CD4-positive, alpha-beta memory T cell (primary cell): ENCODE results near the gene KMT2A. TPM values are rescaled to one million over a fixed set of nuclear protein-coding genes. Genes with fewer than 3 reads are reported as not detected.
"Not testable (repeated sequence)": the region's sequence is repeated elsewhere in the genome, so short reads cannot be mapped to it uniquely, and the experiment has no call there.

Source experiments
- CTCF ChIA-PET: fragments of 350-600 bp; sonication (Branson Sonifier 250); formaldehyde crosslinking; loops from one replicate; lab custom pipeline; 2021; ENCODE audit warnings: inconsistent platforms; ENCODE audit not compliant: partially characterized antibody; lab: Charles Lee
- POLR2A ChIA-PET: fragments of 350-600 bp; sonication (Branson Sonifier 250); formaldehyde crosslinking; loops from one replicate; lab custom pipeline; 2021; ENCODE audit not compliant: partially characterized antibody; lab: Charles Lee
- DNase-seq, 5 donors: peaks; one replicate each; pipeline versions ENCODE4 v3.0.0 to v3.0.0-alpha.2; 2020 to 2022; ENCODE audit warnings: mixed read lengths in 1 of 5
- H3K27ac ChIP-seq: one replicate; pipeline ENCODE4 v1.7.0; 2013; ENCODE audit warnings: low read depth, low read length
- H3K27me3 ChIP-seq: 2 replicates; pipeline ENCODE4 v1.7.0; 2013; ENCODE audit warnings: mild to moderate bottlenecking, low read length, moderate library complexity; ENCODE audit not compliant: insufficient read depth
- H3K36me3 ChIP-seq: 2 replicates; pipeline ENCODE4 v1.7.0; 2013; ENCODE audit warnings: mild to moderate bottlenecking, low read length, moderate library complexity; ENCODE audit not compliant: insufficient read depth
- H3K4me1 ChIP-seq: 2 replicates; pipeline ENCODE4 v1.7.0; 2013; ENCODE audit warnings: mild to moderate bottlenecking, low read length, moderate library complexity; ENCODE audit not compliant: insufficient read depth
- H3K4me3 ChIP-seq, 2 donors: one replicate each; pipeline ENCODE4 v1.7.0; 2013; ENCODE audit warnings: low read length in 2 of 2, mild to moderate bottlenecking in 1 of 2
- H3K9me3 ChIP-seq, 2 donors: one replicate each; pipeline ENCODE4 v1.7.0; 2013; ENCODE audit warnings: low read length in 2 of 2, control low read depth in 1 of 2; ENCODE audit not compliant: control insufficient read depth in 1 of 2
- H3K27ac Mint-ChIP-seq, 7 donors: one replicate each; pipeline ENCODE4 v1.8.0; 2020 to 2021; ENCODE audit warnings: mixed read lengths in 7 of 7, mild to moderate bottlenecking in 6 of 7, inconsistent platforms in 3 of 7, moderate library complexity in 3 of 7
- H3K27me3 Mint-ChIP-seq, 2 donors: one replicate each; pipeline ENCODE4 v1.8.0; 2020 to 2021; ENCODE audit warnings: mixed read lengths in 2 of 2
- H3K36me3 Mint-ChIP-seq, 2 donors: one replicate each; pipeline ENCODE4 v1.8.0; 2020 to 2021; ENCODE audit warnings: mixed read lengths in 2 of 2, inconsistent platforms in 1 of 2, mild to moderate bottlenecking in 1 of 2
- H3K4me1 Mint-ChIP-seq, 4 donors: one replicate each; pipeline ENCODE4 v1.8.0; 2020 to 2021; ENCODE audit warnings: mixed read lengths in 4 of 4, mild to moderate bottlenecking in 1 of 4
- H3K4me3 Mint-ChIP-seq, 8 donors: one replicate each; pipeline ENCODE4 v1.8.0; 2020 to 2021; ENCODE audit warnings: mixed read lengths in 8 of 8, mild to moderate bottlenecking in 7 of 8, moderate library complexity in 6 of 8, inconsistent platforms in 3 of 8
- H3K9me3 Mint-ChIP-seq, 8 donors: one replicate each; pipeline ENCODE4 v1.8.0; 2020 to 2021; ENCODE audit warnings: mixed read lengths in 8 of 8, mild to moderate bottlenecking in 5 of 8, inconsistent platforms in 3 of 8, moderate library complexity in 1 of 8
- intact Hi-C: fragments of 100-400 bp; cut with micrococcal nuclease; formaldehyde crosslinking; loops from one replicate; pipeline ENCODE4 v1.15.1; 2023
- polyA plus RNA-seq, 2 donors: library from polyadenylated mRNA; unstranded; fragments of 300-500 nt; fragmentation: Illumina TruSeq; gene quantifications; one replicate each; pipeline ENCODE4 v1.2.3, GENCODE V29; 2021
- total RNA-seq, 2 experiments: library from RNA; stranded (reverse); gene quantifications; one replicate each; pipeline ENCODE4 v1.2.3, GENCODE V29; 2021

Gene KMT2A
- total and polyA plus RNA-seq, 4 experiments from 2014 or later, result 4.6 to 202 (median 118) TPM

DNA sequence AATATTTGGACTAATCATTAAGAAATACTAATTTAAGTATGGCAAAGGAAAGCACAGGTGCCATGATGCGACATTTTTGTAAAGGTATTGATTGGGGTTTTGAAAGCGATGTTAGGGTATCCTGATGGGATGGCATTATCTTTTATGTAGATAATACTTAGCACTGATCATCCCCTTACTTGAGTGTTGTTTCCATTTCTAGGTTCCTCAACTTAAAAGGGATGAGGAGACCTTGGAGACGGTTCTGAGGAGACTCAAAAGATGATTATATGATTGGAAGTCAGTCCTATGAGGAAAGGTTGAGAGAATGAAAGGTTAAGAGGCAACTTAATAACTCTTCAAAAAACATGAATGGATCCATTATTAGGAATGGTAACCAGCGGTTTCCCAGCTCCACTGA is 11.1 kb downstream of the KMT2A start:
- peaks cover 5% of the 10 kb centered on the region for H3K36me3 ChIP-seq
- Mint-ChIP-seq H3K36me3 (peaks cover 4 to 48% of the 10 kb centered on the region in 2 donors), H3K4me1 (peaks cover 55 to 85% (median 73%) of the 10 kb centered on the region in 4 donors), H3K27me3 (no peaks in the 10 kb centered on the region), H3K27ac (peak overlapping the region in 3 of 7 donors; percentile 6 to 67 (median 58)), H3K9me3 (no peaks in the 10 kb centered on the region), H3K4me3 (peak overlapping the region in 5 of 8 donors; percentile 5 to 59 (median 14))
- intact Hi-C loops, result no loop called here
- no peak overlapping the region for H3K27ac ChIP-seq
- peaks cover 73% of the 10 kb centered on the region for H3K4me1 ChIP-seq
- ChIA-PET CTCF (interaction anchor here (1.0 kb wide), 1 partner anchor 12 kb away, joined by 3 read pairs; no protein-coding TSS in a partner anchor), POLR2A (interaction anchor here (0.8 to 1.8 kb wide), 4 partner anchors 11 to 29 kb away, joined by 3 to 7 read pairs (median 4); partner anchors contain the start of gene KMT2A)
- H3K27me3 ChIP-seq, result no peaks in the 10 kb centered on the region
- no peaks in the 10 kb centered on the region for H3K9me3 ChIP-seq
- DNase-seq, result no peak
- H3K4me3 ChIP-seq, result no peak overlapping the region

DNA sequence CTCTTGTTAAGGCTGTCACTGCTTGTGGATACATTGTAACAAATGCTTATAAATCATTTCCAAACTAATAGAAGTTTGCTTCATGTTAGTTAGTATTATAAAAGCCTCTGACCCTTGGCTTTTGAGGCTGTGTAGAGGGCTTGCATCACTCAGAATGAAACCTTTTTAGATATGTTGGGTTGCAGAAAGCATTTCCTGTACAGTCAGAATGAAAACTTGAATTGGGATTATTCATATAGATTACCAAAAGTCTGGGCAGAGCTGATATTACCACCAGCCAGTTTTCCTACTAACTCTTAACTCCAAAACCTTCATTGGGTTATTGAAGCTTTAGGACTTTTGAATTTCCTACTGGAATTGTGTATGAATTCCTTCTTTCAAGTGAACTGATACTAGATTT is 12.0 kb downstream of the KMT2A start:
- Mint-ChIP-seq H3K4me3 (peak overlapping the region in 2 of 8 donors; percentile 7 to 44), H3K27ac (peak overlapping the region in 2 of 7 donors; percentile 49 to 59), H3K9me3 (no peaks in the 10 kb centered on the region), H3K36me3 (peaks cover 9 to 50% of the 10 kb centered on the region in 2 donors), H3K27me3 (no peaks in the 10 kb centered on the region), H3K4me1 (peaks cover 54 to 83% (median 72%) of the 10 kb centered on the region in 4 donors)
- DNase-seq, result no peak
- ChIA-PET POLR2A (interaction anchor here (0.8 to 1.8 kb wide), 5 partner anchors 12 to 48 kb away, joined by 3 to 7 read pairs (median 4); partner anchors contain the start of gene KMT2A), CTCF (interaction anchor here (1.0 kb wide), 1 partner anchor 13 kb away, joined by 3 read pairs; no protein-coding TSS in a partner anchor)
- Histone ChIP-seq H3K27ac (no peak overlapping the region), H3K27me3 (no peaks in the 10 kb centered on the region), H3K4me1 (peaks cover 70% of the 10 kb centered on the region), H3K36me3 (peaks cover 5% of the 10 kb centered on the region), H3K9me3 (no peaks in the 10 kb centered on the region), H3K4me3 (no peak overlapping the region)
- intact Hi-C loops, result no loop called here

DNA sequence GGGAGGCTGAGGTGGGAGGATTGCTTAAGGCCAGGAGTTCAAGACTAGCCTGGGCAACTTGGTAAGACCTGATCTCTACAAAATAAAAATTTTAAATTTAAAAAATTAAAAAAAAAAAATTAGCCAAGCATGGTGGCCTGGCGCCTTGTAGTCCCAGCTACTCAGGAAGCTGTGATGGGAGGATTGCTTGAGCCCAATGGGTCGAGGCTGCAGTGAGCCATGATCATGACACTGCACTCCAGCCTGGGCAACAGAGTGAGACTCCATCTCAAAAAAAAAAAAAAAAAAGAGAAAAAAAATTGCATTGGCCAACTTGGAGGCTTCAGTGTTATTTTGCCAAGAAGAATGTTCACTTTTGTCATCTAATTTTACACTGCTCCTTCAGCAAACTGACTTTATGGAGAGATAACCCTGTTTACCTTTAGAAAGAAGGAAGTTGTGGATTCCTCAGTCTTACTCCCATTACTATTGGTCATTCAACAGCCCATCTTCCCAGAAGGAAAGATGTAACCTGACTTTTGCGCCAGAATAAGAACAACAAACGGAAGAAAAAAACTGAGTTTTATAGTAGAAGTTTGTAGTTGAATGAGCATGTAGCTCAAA is 13.1 kb downstream of the KMT2A start:
- Mint-ChIP-seq H3K4me3 (peak overlapping the region in 2 of 8 donors; percentile 3 to 7), H3K4me1 (peaks cover 55 to 83% (median 72%) of the 10 kb centered on the region in 4 donors), H3K36me3 (peaks cover 16 to 58% of the 10 kb centered on the region in 2 donors), H3K27ac (peak overlapping the region in 4 of 7 donors; percentile 16 to 93 (median 70)), H3K27me3 (no peaks in the 10 kb centered on the region), H3K9me3 (no peaks in the 10 kb centered on the region)
- intact Hi-C loops, result no loop called here
- no peak for DNase-seq
- POLR2A ChIA-PET, result interaction anchor here (1.4 kb wide), 1 partner anchor 12 kb away, joined by 3 read pairs; no protein-coding TSS in a partner anchor
- H3K9me3 ChIP-seq, result no peaks in the 10 kb centered on the region
- no peaks in the 10 kb centered on the region for H3K27me3 ChIP-seq
- H3K27ac ChIP-seq, result no peak overlapping the region
- no peak overlapping the region for H3K4me3 ChIP-seq
- peaks cover 70% of the 10 kb centered on the region for H3K4me1 ChIP-seq
- H3K36me3 ChIP-seq, result peaks cover 12% of the 10 kb centered on the region
- CTCF ChIA-PET, result interaction anchor here (0.8 kb wide), 1 partner anchor 21 kb away, joined by 3 read pairs; no protein-coding TSS in a partner anchor

DNA sequence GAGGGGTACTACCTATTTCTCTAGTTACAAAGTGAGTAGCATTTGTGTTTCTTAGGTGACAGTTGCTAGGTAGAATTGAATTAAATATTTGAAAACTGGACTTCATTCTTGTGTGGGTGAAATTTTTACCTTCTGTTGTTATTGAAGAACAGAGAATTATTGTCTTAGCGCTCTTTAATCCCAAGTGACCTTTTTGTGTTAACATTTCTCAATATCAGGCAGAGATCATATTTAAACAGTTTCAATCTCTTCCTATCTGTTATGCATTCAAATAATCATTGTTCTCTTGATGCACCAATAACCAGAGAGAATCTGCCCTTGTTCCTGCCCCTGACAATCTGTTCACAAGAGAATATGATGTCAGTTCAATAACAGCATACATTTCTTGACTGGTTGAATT is 14.2 kb downstream of the KMT2A start:
- POLR2A ChIA-PET, result interaction anchor here (1.4 kb wide), 1 partner anchor 11 kb away, joined by 3 read pairs; no protein-coding TSS in a partner anchor
- no peaks in the 10 kb centered on the region for H3K27me3 Mint-ChIP-seq
- H3K9me3 Mint-ChIP-seq, result no peaks in the 10 kb centered on the region
- intact Hi-C loops, result no loop called here
- no peaks in the 10 kb centered on the region for H3K9me3 ChIP-seq
- peak overlapping the region in 6 of 7 donors; percentile 22 to 87 (median 60) for H3K27ac Mint-ChIP-seq
- peak overlapping the region in 3 of 8 donors; percentile 4 to 41 (median 20) for H3K4me3 Mint-ChIP-seq
- CTCF ChIA-PET, result no interaction called here
- no peak overlapping the region for H3K4me3 ChIP-seq
- peaks cover 12% of the 10 kb centered on the region for H3K36me3 ChIP-seq
- no peaks in the 10 kb centered on the region for H3K27me3 ChIP-seq
- H3K4me1 Mint-ChIP-seq, result peaks cover 54 to 81% (median 70%) of the 10 kb centered on the region in 4 donors
- H3K4me1 ChIP-seq, result peaks cover 68% of the 10 kb centered on the region
- H3K27ac ChIP-seq, result no peak overlapping the region
- no peak for DNase-seq
- peaks cover 16 to 58% of the 10 kb centered on the region in 2 donors for H3K36me3 Mint-ChIP-seq

DNA sequence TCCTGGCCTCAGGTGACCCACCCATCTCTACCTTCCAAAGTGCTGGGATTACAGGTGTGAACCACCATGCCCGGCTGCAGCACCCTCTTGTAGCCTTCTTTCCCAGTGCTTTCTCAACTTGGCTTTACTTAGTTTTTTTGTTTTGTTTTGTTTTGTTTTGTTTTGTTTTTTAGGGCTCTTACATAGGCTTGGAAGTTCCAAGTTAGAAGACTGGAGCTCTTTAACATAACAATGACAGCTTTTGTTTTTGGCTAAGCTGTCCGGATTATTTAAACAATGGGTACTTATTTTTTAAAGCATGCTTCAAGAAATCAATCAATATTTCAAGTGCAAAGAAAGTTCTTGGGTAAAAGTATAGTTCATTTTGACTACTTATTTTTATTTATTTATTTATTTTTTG is 25.9 kb downstream of the KMT2A start:
- H3K4me3 ChIP-seq, result no peak overlapping the region
- intact Hi-C loops, result no loop called here
- no peaks in the 10 kb centered on the region for H3K27me3 ChIP-seq
- H3K4me1 ChIP-seq, result peaks cover 29% of the 10 kb centered on the region
- no peak for DNase-seq
- no peaks in the 10 kb centered on the region for H3K36me3 ChIP-seq
- no peak overlapping the region for H3K4me3 Mint-ChIP-seq
- no peak overlapping the region for H3K27ac Mint-ChIP-seq
- H3K36me3 Mint-ChIP-seq, result peaks cover 0 to 18% of the 10 kb centered on the region in 2 donors
- H3K9me3 ChIP-seq, result no peaks in the 10 kb centered on the region
- CTCF ChIA-PET, result no interaction called here
- no peak overlapping the region for H3K27ac ChIP-seq
- POLR2A ChIA-PET, result interaction anchor here (1.5 kb wide), 2 partner anchors 12 to 24 kb away, joined by 3 to 4 read pairs; no protein-coding TSS in a partner anchor
- H3K4me1 Mint-ChIP-seq, result peaks cover 28 to 47% (median 38%) of the 10 kb centered on the region in 4 donors
- no peaks in the 10 kb centered on the region for H3K9me3 Mint-ChIP-seq
- H3K27me3 Mint-ChIP-seq, result no peaks in the 10 kb centered on the region

DNA sequence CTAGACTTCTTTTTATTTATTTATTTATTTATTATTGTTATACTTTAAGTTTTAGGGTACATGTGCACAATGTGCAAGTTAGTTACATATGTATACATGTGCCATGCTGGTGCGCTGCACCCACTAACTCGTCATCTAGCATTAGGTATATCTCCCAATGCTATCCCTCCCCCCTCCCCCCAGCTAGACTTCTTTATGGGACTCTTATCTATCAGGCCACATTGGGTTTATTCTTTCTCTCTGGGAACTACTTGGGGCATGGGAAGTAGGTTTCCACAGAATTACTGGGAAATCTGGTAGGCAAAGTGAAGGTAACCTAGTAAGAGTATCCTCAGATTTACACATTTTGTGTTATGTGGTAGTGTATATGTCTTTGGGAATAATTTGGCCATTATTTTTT is 32.7 kb downstream of the KMT2A start:
- H3K4me3 ChIP-seq, H3K27me3 ChIP-seq, POLR2A ChIA-PET, DNase-seq, H3K27me3 Mint-ChIP-seq, H3K4me3 Mint-ChIP-seq, H3K27ac ChIP-seq, H3K9me3 ChIP-seq, intact Hi-C loops, H3K9me3 Mint-ChIP-seq: not testable (repeated sequence)
- Histone ChIP-seq H3K4me1 (peaks cover 40% of the 10 kb centered on the region), H3K36me3 (peaks cover 27% of the 10 kb centered on the region)
- Mint-ChIP-seq H3K27ac (peak overlapping the region in 5 of 7 donors; percentile 19 to 80 (median 56)), H3K36me3 (peaks cover 36 to 52% of the 10 kb centered on the region in 2 donors), H3K4me1 (peaks cover 24 to 58% (median 42%) of the 10 kb centered on the region in 4 donors)
- CTCF ChIA-PET, result interaction anchor here (1.0 kb wide), 1 partner anchor 23 kb away, joined by 3 read pairs; no protein-coding TSS in a partner anchor

DNA sequence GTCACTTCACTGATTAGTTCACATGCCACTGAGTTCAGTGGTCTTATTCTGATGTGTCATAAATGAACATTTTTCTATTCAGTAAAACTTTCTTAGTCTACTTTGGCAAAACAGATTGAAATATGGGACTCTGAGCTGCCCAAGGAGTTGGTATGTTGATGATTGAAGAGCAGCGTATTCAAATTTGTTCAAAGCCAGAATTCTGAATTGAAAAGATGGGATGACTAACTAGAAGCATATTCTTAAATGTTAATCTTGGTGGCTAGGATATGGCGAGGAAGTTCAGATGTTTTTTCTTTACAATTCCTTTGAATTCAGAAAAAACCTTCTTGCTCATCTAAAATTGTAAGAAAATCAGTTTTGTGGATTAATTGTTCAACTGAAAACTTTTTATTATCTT is 34.7 kb downstream of the KMT2A start:
- Mint-ChIP-seq H3K9me3 (no peaks in the 10 kb centered on the region), H3K4me1 (peaks cover 27 to 54% (median 38%) of the 10 kb centered on the region in 4 donors), H3K27me3 (no peaks in the 10 kb centered on the region), H3K27ac (peak overlapping the region; percentile 10 to 89 (median 58)), H3K36me3 (peaks cover 41 to 59% of the 10 kb centered on the region in 2 donors), H3K4me3 (no peak overlapping the region)
- H3K27ac ChIP-seq, result no peak overlapping the region
- no peak for DNase-seq
- H3K27me3 ChIP-seq, result no peaks in the 10 kb centered on the region
- no peaks in the 10 kb centered on the region for H3K9me3 ChIP-seq
- CTCF ChIA-PET, result interaction anchor here (0.6 to 0.7 kb wide), 2 partner anchors 21 to 35 kb away, joined by 3 read pairs; no protein-coding TSS in a partner anchor
- POLR2A ChIA-PET, result interaction anchor here (0.9 to 1.4 kb wide), 3 partner anchors 11 to 35 kb away, joined by 3 to 5 read pairs (median 4); partner anchors contain the start of gene KMT2A
- H3K4me3 ChIP-seq, result no peak overlapping the region
- intact Hi-C loops, result no loop called here
- peaks cover 32% of the 10 kb centered on the region for H3K36me3 ChIP-seq
- H3K4me1 ChIP-seq, result peaks cover 33% of the 10 kb centered on the region
